GM12878 (cell line): ENCODE data around the gene SMG5. TPM values are rescaled to one million over a fixed set of nuclear protein-coding genes. Genes with fewer than 3 reads are reported as not detected.

Experiments
- ASH2L ChIP-seq: fragments of 300-600, 200-600 bp; sonication (generic); IDR thresholded peaks from 2 replicates; pipeline ENCODE4 v1.6.1; 2017; ENCODE audit warnings: low read depth, mild to moderate bottlenecking, borderline replicate concordance
- BCL11A ChIP-seq: IDR thresholded peaks from 2 replicates; pipeline ENCODE4 v1.6.1; 2011; ENCODE audit warnings: low read depth, low read length
- BHLHE40 ChIP-seq, 2 experiments: fragments of 450-650 bp in 1 of 2; IDR thresholded peaks; 2 replicates each; pipeline ENCODE4 v1.6.1; 2011 to 2017; ENCODE audit warnings: low read depth in 2 of 2, borderline replicate concordance in 1 of 2, improper control_type of control experiment in 1 of 2, low read length in 1 of 2, mild to moderate bottlenecking in 1 of 2
- ESRRA ChIP-seq: IDR thresholded peaks from 2 replicates; pipeline ENCODE4 v1.6.1; 2012; ENCODE audit warnings: mild to moderate bottlenecking, low read length, improper control_type of control experiment
- FOXM1 ChIP-seq: IDR thresholded peaks from 2 replicates; pipeline ENCODE4 v1.6.1; 2012; ENCODE audit warnings: low read depth, mild to moderate bottlenecking, inconsistent platforms, low read length, moderate library complexity
- IKZF1 ChIP-seq: fragments of 450-650 bp; conservative IDR thresholded peaks from 2 replicates; pipeline ENCODE4 v1.6.1; 2017; ENCODE audit warnings: antibody characterized with exemption, mild to moderate bottlenecking
- IKZF2 ChIP-seq, 2 experiments: fragments of 450-650 bp; IDR thresholded peaks; 2 replicates each; pipeline ENCODE4 v1.6.1; 2017; ENCODE audit warnings: mild to moderate bottlenecking in 2 of 2, moderate library complexity in 2 of 2
- KDM1A ChIP-seq: fragments of 200-600 bp; sonication (generic); IDR thresholded peaks from 2 replicates; pipeline ENCODE4 v1.6.1; 2016; ENCODE audit warnings: borderline replicate concordance
- MYB ChIP-seq: fragments of 150-350 bp; IDR thresholded peaks from 2 replicates; pipeline ENCODE4 v1.6.1; 2014; ENCODE audit warnings: mild to moderate bottlenecking, low read depth, low read length, borderline replicate concordance
- NBN ChIP-seq: fragments of 450-650 bp; IDR thresholded peaks from 2 replicates; pipeline ENCODE4 v1.6.1; 2016
- NRF1 ChIP-seq: conservative IDR thresholded peaks from 2 replicates; pipeline ENCODE4 v1.6.1; 2011; ENCODE audit warnings: mild to moderate bottlenecking, low read depth, low read length, improper control_type of control experiment
- PAX8 ChIP-seq: fragments of 450-650 bp; IDR thresholded peaks from 2 replicates; pipeline ENCODE4 v1.6.1; 2017; ENCODE audit warnings: mild to moderate bottlenecking, moderate library complexity
- POLR2A ChIP-seq: IDR thresholded peaks from 2 replicates; pipeline ENCODE4 v1.6.1; 2011; ENCODE audit warnings: low read depth, mild to moderate bottlenecking, low read length
- RAD21 ChIP-seq: IDR thresholded peaks from 2 replicates; pipeline ENCODE4 v1.6.1; 2011; ENCODE audit warnings: mild to moderate bottlenecking, low read depth, low read length, moderate library complexity; ENCODE audit not compliant: insufficient read depth
- SIN3A ChIP-seq: IDR thresholded peaks from 2 replicates; pipeline ENCODE4 v1.6.1; 2012; ENCODE audit warnings: low read depth, low read length, improper control_type of control experiment
- SMAD5 ChIP-seq: IDR thresholded peaks from 2 replicates; pipeline ENCODE4 v1.6.1; 2016; ENCODE audit warnings: antibody characterized with exemption, low read depth
- TCF12 ChIP-seq: IDR thresholded peaks from 2 replicates; pipeline ENCODE4 v1.6.1; 2011; ENCODE audit warnings: low read depth, mild to moderate bottlenecking, low read length
- TCF3 ChIP-seq: IDR thresholded peaks from 2 replicates; pipeline ENCODE4 v1.6.1; 2012; ENCODE audit warnings: low read depth, mild to moderate bottlenecking, low read length, borderline replicate concordance; ENCODE audit not compliant: insufficient read depth
- TCF7 ChIP-seq: IDR thresholded peaks from 2 replicates; pipeline ENCODE4 v1.6.1; 2014; ENCODE audit warnings: antibody characterized with exemption, borderline replicate concordance
- polyA plus RNA-seq, 11 experiments: library from polyadenylated mRNA; depleted of rRNA in 4 of 11; unstranded in 6 of 11; stranded (reverse) in 5 of 11; fragments of >200 nt; fragmentation: Nextera tagmentation in 4 of 11; fragmentation: Illumina TruSeq in 1 of 11; extraction: Ambion mirVana in 4 of 11; extraction: Trizol in 1 of 11; gene quantifications; 1 replicate in 1 of 11; 2 replicates in 10 of 11; pipeline versions ENCODE4 v1.2.1 to v1.2.3, GENCODE V29; 2011 to 2016; ENCODE audit warnings: inconsistent platforms in 2 of 11, missing spikeins in 2 of 11, low read depth in 1 of 11
- total RNA-seq, 4 experiments: library from RNA; depleted of rRNA in 3 of 4; stranded (reverse); fragments of >200 nt in 3 of 4; fragmentation: Illumina TruSeq in 1 of 4; extraction: Trizol in 1 of 4; gene quantifications; 2 replicates each; pipeline versions ENCODE4 v1.2.1 to v1.2.3, GENCODE V29; 2013 to 2021
- TF ChIP-seq, protein P1 (sequence below): fragments of 450-650 bp; IDR thresholded peaks from 2 replicates; pipeline ENCODE4 v1.6.1; 2016; ENCODE audit warnings: mild to moderate bottlenecking
- TF ChIP-seq, protein P2 (sequence below): IDR thresholded peaks from 2 replicates; pipeline ENCODE4 v1.6.1; 2011; ENCODE audit warnings: low read depth, low read length, improper control_type of control experiment, borderline replicate concordance
- TF ChIP-seq, protein P3 (sequence below): IDR thresholded peaks from 2 replicates; pipeline ENCODE4 v1.6.1; 2012; ENCODE audit warnings: low read depth, low read length, improper control_type of control experiment
- TF ChIP-seq, protein P4 (sequence below): IDR thresholded peaks from 2 replicates; pipeline ENCODE4 v1.6.1; 2012; ENCODE audit warnings: low read length, inconsistent platforms
- TF ChIP-seq, protein P5 (sequence below): fragments of 450-650 bp; IDR thresholded peaks from 2 replicates; pipeline ENCODE4 v1.6.1; 2017; ENCODE audit warnings: mild to moderate bottlenecking, moderate library complexity

Gene SMG5
- total and polyA plus RNA-seq, 10 of the 15 experiments (the other 5 are each of a cell fraction or from before 2014, with no cell fraction given) = 0.76 to 61.5 (median 48.8) TPM

DNA sequence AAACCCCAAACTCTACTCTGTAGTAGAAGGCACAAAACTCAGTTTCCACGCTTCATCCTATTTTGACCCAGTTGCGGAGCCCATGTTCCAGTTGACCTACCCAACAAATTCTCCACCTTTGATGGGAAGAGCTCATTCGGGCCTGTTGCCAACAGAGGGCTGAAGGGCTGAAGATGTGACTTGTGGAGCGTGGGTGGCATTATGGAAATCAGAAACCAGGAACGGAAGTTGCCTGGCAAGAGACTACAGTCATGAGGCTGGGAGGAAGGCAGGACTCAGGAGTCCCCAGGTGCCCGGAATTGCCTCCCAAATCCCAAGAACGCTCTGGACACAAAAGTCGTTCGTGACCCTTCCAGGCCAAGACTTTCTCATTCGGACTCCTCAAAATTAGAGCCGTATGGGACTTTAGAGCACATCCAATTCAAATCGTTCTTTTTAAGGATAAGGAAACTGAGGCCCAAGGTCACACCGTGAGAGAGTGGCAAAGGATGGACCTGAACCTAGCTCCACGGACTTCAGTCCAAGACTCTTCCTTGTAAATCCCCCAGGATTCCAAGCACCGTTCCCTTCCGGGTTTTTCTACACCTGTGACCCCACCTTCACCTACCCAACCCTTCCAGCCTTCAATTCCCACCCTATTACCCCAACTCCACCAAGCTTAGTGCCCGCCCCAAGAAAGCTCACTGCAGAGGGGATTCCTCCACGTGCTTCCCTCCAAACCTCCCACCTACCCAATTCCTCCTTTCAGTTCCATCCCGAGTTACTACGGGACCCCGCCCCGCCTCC is 739 bp downstream of the SMG5 start (continued):
- TF ChIP-seq, protein P1, sequence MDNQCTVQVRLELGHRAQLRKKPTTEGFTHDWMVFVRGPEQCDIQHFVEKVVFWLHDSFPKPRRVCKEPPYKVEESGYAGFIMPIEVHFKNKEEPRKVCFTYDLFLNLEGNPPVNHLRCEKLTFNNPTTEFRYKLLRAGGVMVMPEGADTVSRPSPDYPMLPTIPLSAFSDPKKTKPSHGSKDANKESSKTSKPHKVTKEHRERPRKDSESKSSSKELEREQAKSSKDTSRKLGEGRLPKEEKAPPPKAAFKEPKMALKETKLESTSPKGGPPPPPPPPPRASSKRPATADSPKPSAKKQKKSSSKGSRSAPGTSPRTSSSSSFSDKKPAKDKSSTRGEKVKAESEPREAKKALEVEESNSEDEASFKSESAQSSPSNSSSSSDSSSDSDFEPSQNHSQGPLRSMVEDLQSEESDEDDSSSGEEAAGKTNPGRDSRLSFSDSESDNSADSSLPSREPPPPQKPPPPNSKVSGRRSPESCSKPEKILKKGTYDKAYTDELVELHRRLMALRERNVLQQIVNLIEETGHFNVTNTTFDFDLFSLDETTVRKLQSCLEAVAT = peak; percentile 10; the same call in 1 of the 2 replicates
- TF ChIP-seq, protein P2, sequence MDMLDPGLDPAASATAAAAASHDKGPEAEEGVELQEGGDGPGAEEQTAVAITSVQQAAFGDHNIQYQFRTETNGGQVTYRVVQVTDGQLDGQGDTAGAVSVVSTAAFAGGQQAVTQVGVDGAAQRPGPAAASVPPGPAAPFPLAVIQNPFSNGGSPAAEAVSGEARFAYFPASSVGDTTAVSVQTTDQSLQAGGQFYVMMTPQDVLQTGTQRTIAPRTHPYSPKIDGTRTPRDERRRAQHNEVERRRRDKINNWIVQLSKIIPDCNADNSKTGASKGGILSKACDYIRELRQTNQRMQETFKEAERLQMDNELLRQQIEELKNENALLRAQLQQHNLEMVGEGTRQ = no peak
- peak; percentile 18 to 35; a peak in 3 of 4 replicates for TF ChIP-seq IKZF2 (IDR thresholded peaks at IDR 0.05)
- TF ChIP-seq ASH2L = no peak
- TF ChIP-seq, protein P3, sequence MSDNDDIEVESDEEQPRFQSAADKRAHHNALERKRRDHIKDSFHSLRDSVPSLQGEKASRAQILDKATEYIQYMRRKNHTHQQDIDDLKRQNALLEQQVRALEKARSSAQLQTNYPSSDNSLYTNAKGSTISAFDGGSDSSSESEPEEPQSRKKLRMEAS = no peak; the same call in 1 of the 2 replicates
- TF ChIP-seq TCF3 = no peak
- no peak for TF ChIP-seq FOXM1
- peak; percentile 62 for TF ChIP-seq IKZF1
- TF ChIP-seq POLR2A = peak; percentile 19; the same call in 1 of the 2 replicates
- 0 out of 4 replicates have a peak, but pooled peaks of 1 of the 2 experiments have one; percentile 4 for TF ChIP-seq BHLHE40 (IDR thresholded peaks at IDR 0.05; ENCODE audit: borderline replicate concordance in 1 of 2, low read depth in 2 of 2, low read length in 1 of 2)
- TF ChIP-seq RAD21 = no peak
- TF ChIP-seq SMAD5 = no peak
- TF ChIP-seq KDM1A = no peak
- TF ChIP-seq, protein P4, sequence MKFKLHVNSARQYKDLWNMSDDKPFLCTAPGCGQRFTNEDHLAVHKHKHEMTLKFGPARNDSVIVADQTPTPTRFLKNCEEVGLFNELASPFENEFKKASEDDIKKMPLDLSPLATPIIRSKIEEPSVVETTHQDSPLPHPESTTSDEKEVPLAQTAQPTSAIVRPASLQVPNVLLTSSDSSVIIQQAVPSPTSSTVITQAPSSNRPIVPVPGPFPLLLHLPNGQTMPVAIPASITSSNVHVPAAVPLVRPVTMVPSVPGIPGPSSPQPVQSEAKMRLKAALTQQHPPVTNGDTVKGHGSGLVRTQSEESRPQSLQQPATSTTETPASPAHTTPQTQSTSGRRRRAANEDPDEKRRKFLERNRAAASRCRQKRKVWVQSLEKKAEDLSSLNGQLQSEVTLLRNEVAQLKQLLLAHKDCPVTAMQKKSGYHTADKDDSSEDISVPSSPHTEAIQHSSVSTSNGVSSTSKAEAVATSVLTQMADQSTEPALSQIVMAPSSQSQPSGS = no peak
- no peak for TF ChIP-seq NRF1
- no peak for TF ChIP-seq BCL11A
- TF ChIP-seq PAX8 = no peak
- TF ChIP-seq MYB = no peak
- TF ChIP-seq SIN3A = no peak
- TF ChIP-seq, protein P5, sequence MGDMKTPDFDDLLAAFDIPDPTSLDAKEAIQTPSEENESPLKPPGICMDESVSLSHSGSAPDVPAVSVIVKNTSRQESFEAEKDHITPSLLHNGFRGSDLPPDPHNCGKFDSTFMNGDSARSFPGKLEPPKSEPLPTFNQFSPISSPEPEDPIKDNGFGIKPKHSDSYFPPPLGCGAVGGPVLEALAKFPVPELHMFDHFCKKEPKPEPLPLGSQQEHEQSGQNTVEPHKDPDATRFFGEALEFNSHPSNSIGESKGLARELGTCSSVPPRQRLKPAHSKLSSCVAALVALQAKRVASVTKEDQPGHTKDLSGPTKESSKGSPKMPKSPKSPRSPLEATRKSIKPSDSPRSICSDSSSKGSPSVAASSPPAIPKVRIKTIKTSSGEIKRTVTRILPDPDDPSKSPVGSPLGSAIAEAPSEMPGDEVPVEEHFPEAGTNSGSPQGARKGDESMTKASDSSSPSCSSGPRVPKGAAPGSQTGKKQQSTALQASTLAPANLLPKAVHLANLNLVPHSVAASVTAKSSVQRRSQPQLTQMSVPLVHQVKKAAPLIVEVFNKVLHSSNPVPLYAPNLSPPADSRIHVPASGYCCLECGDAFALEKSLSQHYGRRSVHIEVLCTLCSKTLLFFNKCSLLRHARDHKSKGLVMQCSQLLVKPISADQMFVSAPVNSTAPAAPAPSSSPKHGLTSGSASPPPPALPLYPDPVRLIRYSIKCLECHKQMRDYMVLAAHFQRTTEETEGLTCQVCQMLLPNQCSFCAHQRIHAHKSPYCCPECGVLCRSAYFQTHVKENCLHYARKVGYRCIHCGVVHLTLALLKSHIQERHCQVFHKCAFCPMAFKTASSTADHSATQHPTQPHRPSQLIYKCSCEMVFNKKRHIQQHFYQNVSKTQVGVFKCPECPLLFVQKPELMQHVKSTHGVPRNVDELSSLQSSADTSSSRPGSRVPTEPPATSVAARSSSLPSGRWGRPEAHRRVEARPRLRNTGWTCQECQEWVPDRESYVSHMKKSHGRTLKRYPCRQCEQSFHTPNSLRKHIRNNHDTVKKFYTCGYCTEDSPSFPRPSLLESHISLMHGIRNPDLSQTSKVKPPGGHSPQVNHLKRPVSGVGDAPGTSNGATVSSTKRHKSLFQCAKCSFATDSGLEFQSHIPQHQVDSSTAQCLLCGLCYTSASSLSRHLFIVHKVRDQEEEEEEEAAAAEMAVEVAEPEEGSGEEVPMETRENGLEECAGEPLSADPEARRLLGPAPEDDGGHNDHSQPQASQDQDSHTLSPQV = no peak
- no peak for TF ChIP-seq TCF7
- peak; percentile 43 for TF ChIP-seq NBN
- no peak for TF ChIP-seq TCF12
- no peak for TF ChIP-seq ESRRA
